Measurements from ENCODE around the gene VGLL4.
A peak's percentile ranks its signal among the peaks of the same experiment; 100 is the strongest.
"Not testable (repeated sequence)": the region's sequence is repeated elsewhere in the genome, so short reads cannot be mapped to it uniquely, and the experiment has no call there.

Gene VGLL4

DNA sequence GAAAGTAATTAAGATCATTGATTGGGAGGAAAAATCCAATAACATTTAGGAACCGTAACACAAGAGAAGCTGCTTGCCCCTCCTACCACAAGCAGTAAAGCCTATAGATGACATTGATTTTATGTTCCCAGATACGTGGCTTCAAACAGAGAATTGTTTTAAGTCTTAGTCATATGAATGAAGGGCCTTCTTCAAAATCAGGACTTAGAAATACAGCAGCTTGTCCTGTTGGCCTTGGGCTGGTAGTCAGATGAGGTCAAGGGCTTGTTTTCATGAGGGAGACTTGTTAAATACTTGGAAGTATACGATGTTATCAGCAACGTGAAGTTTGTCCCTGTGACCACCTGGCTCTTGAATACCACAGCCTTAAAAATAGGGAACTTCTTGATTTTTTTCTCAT lies 114.4 kb downstream of the VGLL4 start:
- TF ChIP-seq ELF4 (IDR thresholded peaks at IDR 0.05) (no peak), L3MBTL2 (conservative IDR thresholded peaks at IDR 0.05) (no peak), FOXK2 (IDR thresholded peaks at IDR 0.05) (no peak)
- TF ChIP-seq, protein P1, sequence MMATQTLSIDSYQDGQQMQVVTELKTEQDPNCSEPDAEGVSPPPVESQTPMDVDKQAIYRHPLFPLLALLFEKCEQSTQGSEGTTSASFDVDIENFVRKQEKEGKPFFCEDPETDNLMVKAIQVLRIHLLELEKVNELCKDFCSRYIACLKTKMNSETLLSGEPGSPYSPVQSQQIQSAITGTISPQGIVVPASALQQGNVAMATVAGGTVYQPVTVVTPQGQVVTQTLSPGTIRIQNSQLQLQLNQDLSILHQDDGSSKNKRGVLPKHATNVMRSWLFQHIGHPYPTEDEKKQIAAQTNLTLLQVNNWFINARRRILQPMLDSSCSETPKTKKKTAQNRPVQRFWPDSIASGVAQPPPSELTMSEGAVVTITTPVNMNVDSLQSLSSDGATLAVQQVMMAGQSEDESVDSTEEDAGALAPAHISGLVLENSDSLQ (IDR thresholded peaks at IDR 0.05): no peak
- ChIA-PET POLR2A (no interaction called here), CTCF (interaction anchor here (0.6 to 1.0 kb wide), 3 partner anchors 17 to 164 kb away, joined by 3 to 4 read pairs (median 3); no protein-coding TSS in a partner anchor)
- no peak for DNase-seq (ENCODE audit: extremely low spot score)

DNA sequence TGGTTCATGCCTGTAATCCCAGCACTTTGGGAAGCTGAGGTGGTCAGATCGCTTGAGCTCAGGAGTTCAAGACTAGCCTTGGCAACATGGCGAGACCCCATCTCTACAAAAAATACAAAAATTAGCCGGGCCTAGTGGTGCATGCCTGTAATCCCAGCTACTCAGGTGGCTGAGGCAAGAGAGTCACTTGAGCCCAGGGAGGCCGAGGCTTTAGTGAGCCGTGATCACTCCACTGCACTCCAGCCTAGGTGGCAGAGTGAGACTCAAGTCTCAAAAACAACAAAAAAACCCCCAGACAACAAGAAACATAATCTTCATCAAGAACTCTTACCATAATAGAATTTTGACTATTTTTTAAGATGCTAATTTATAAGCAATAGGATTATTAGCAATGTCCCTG lies 117.6 kb downstream of the VGLL4 start:
- CTCF ChIA-PET: interaction anchor here (0.7 kb wide), 1 partner anchor 9 kb away, joined by 3 read pairs; no protein-coding TSS in a partner anchor
- DNase-seq (ENCODE audit: extremely low spot score); POLR2A ChIA-PET: not testable (repeated sequence)

DNA sequence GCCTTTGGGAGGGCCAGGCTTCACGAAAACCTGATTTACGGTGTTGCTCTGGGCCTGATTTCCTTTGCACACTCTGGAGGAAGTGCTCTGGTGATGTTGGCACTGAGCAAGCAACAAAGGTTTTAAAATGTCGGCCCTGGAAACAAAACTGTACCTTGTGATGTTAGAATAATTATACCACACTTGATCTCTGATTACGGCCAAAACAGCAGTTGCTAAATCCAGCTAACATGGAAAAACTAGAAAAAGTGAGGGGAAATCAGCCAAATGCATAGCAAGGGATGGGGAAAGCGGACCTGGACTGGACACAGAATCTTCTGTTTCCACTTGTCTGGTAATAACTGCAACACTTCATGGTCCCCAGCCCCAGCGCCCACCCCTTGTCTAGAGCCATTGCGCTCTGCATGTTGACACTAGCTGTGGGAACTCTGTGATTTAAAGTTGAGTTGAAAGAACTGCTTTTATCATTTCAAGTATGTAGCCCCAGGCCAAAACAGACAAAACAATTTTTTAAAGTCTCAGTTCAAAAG lies 120.1 kb downstream of the VGLL4 start:
- CTCF ChIA-PET: no interaction called here
- DNase-seq (ENCODE audit: extremely low spot score): no peak
- TF ChIP-seq HDGF (IDR thresholded peaks at IDR 0.05; ENCODE audit: borderline replicate concordance) (no peak), LEF1 (IDR thresholded peaks at IDR 0.05; ENCODE audit: borderline replicate concordance) (no peak), NFRKB (IDR thresholded peaks at IDR 0.05) (no peak), FOXA1 (IDR thresholded peaks at IDR 0.05) (no peak), ELF4 (IDR thresholded peaks at IDR 0.05) (no peak), L3MBTL2 (conservative IDR thresholded peaks at IDR 0.05) (no peak), TARDBP (IDR thresholded peaks at IDR 0.05) (no peak), FOXM1 (IDR thresholded peaks at IDR 0.05; ENCODE audit: borderline replicate concordance) (no peak), SP1 (IDR thresholded peaks at IDR 0.05) (no peak), ARNT (IDR thresholded peaks at IDR 0.05) (no peak), ZNF384 (IDR thresholded peaks at IDR 0.05) (no peak), SUZ12 (IDR thresholded peaks at IDR 0.05) (no peak), CTBP1 (IDR thresholded peaks at IDR 0.05; ENCODE audit: borderline replicate concordance) (no peak), FOXK2 (IDR thresholded peaks at IDR 0.05) (no peak), BHLHE40 (IDR thresholded peaks at IDR 0.05; ENCODE audit: borderline replicate concordance) (no peak)
- TF ChIP-seq, protein P1 (IDR thresholded peaks at IDR 0.05): no peak
- POLR2A ChIA-PET: no interaction called here

DNA sequence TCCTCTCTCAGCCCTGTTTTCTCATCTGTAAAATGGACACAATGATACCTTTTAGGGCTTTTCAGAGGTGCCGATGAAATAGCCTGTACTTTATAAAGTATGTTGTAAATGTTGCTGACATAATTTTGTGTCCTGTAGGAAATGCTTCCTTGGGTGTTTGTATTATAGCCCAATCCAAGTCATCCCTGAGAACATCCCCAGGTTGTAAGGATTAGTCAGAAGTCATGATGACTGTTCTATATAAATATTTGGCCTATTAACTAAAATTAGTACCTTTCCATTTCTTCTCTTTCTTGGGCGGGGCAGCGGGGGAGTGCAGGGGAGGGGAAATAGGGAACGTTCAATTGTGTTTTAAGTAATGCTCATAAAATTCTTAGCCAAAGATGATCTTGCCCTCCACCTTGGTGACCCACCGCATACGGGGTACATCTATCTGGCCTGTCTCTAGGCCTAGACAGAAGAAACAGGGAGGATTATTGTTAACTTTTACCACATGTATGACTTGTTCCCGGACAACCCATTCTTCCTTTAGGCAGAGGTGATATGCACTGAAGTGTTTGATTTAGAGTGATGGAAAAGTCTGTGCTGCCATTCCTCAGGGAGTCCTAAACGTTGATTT lies 120.7 kb downstream of the VGLL4 start:
- DNase-seq (ENCODE audit: extremely low spot score): no peak
- POLR2A ChIA-PET: no interaction called here
- CTCF ChIA-PET: no interaction called here
- TF ChIP-seq, protein P1 (IDR thresholded peaks at IDR 0.05): peak; percentile 75
- no peak for TF ChIP-seq LEF1 (IDR thresholded peaks at IDR 0.05; ENCODE audit: borderline replicate concordance)

DNA sequence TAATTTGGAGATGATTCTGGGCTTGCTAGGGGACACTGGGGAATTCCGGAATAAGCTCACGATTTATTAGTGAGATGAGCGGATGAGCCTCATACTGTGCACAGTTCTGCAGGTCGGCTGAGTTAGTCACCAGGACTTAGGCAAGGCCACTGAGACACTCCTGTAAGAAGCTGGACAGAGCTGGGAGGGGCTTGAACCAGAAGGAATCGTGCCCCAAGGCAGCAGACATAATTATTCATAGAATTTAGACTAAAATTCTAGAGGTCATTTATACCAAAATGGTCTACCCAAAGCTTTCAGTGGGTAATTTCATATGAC lies 121.4 kb downstream of the VGLL4 start:
- ChIA-PET POLR2A (no interaction called here), CTCF (no interaction called here)
- TF ChIP-seq BHLHE40 (IDR thresholded peaks at IDR 0.05; ENCODE audit: borderline replicate concordance) (no peak), ELF4 (IDR thresholded peaks at IDR 0.05) (no peak), FOXK2 (IDR thresholded peaks at IDR 0.05) (no peak), TARDBP (IDR thresholded peaks at IDR 0.05) (no peak), SUZ12 (IDR thresholded peaks at IDR 0.05) (no peak), CTBP1 (IDR thresholded peaks at IDR 0.05; ENCODE audit: borderline replicate concordance) (no peak), SP1 (IDR thresholded peaks at IDR 0.05) (no peak), LEF1 (IDR thresholded peaks at IDR 0.05; ENCODE audit: borderline replicate concordance) (no peak), L3MBTL2 (conservative IDR thresholded peaks at IDR 0.05) (no peak), FOXM1 (IDR thresholded peaks at IDR 0.05; ENCODE audit: borderline replicate concordance) (no peak), NFRKB (IDR thresholded peaks at IDR 0.05) (no peak), ARNT (IDR thresholded peaks at IDR 0.05) (no peak)
- TF ChIP-seq, protein P1 (IDR thresholded peaks at IDR 0.05): no peak
- DNase-seq (ENCODE audit: extremely low spot score): no peak

DNA sequence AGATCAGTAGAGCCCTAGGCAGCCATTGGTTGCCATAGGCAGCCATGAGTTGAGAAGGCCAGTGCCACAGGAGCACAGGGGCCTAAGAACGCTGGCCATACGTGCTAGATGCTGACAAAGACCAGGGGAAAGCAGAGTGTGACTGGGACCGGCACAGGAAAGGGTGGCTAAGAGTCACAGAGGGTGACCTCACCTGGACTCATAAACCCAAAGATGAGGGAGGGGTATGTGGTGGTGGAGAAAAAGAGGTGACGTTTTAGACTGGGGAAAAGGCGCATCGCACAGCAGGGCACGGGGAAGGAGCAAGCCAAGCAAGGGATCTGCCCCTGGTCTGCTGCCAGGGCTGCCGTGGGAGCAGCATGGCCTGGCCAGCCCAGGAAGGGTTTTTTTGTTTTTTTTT lies 122.5 kb downstream of the VGLL4 start:
- POLR2A ChIA-PET: no interaction called here
- CTCF ChIA-PET: no interaction called here
- no peak for DNase-seq (ENCODE audit: extremely low spot score)
- no peak for TF ChIP-seq HDGF (IDR thresholded peaks at IDR 0.05; ENCODE audit: borderline replicate concordance)
- TF ChIP-seq L3MBTL2 (conservative IDR thresholded peaks at IDR 0.05): no peak
- TF ChIP-seq SUZ12 (IDR thresholded peaks at IDR 0.05): no peak
- no peak for TF ChIP-seq ZNF384 (IDR thresholded peaks at IDR 0.05)
- no peak for TF ChIP-seq CTBP1 (IDR thresholded peaks at IDR 0.05; ENCODE audit: borderline replicate concordance)
- TF ChIP-seq FOXK2 (IDR thresholded peaks at IDR 0.05): no peak
- no peak for TF ChIP-seq ARNT (IDR thresholded peaks at IDR 0.05)
- TF ChIP-seq SP1 (IDR thresholded peaks at IDR 0.05): no peak
- no peak for TF ChIP-seq LEF1 (IDR thresholded peaks at IDR 0.05; ENCODE audit: borderline replicate concordance)
- TF ChIP-seq TARDBP (IDR thresholded peaks at IDR 0.05): no peak
- no peak for TF ChIP-seq BHLHE40 (IDR thresholded peaks at IDR 0.05; ENCODE audit: borderline replicate concordance)
- TF ChIP-seq NFRKB (IDR thresholded peaks at IDR 0.05): no peak
- no peak for TF ChIP-seq FOXM1 (IDR thresholded peaks at IDR 0.05; ENCODE audit: borderline replicate concordance)
- no peak for TF ChIP-seq ELF4 (IDR thresholded peaks at IDR 0.05)
- TF ChIP-seq, protein P1 (IDR thresholded peaks at IDR 0.05): no peak
